GM21717 (cell line): Measurements from ENCODE around the gene PRKAA2.

Experiments used
- ATAC-seq: cut with Tn5 transposase; IDR thresholded peaks from one replicate; pipeline ENCODE4 v1.9.1; 2021; ENCODE audit warnings: mild to moderate bottlenecking, moderate library complexity; ENCODE audit not compliant: unreplicated experiment

Gene PRKAA2

GRCh38 chr1:56712150-56712549 is 67.0 kb downstream of the PRKAA2 start:
- ATAC-seq, result no peak

- ATAC-seq, result no peak
Measured at GRCh38 chr1:56713112-56713511, 68.0 kb downstream of the PRKAA2 start.

- no peak for ATAC-seq
Measured at GRCh38 chr1:56715156-56715555, 70.0 kb downstream of the PRKAA2 start.

GRCh38 chr1:56719171-56719570 is 74.1 kb downstream of the PRKAA2 start:
- ATAC-seq, result no peak

GRCh38 chr1:56726706-56727105 is 81.6 kb downstream of the PRKAA2 start:
- no peak for ATAC-seq

- ATAC-seq, result no peak
Measured at GRCh38 chr1:56728964-56729363, 83.8 kb downstream of the PRKAA2 start.

GRCh38 chr1:56745231-56745630 is 100.1 kb downstream of the PRKAA2 start:
- ATAC-seq, result no peak

GRCh38 chr1:56754708-56755479 is 109.8 kb downstream of the PRKAA2 start:
- ATAC-seq, result no peak

- no peak for ATAC-seq
Measured at GRCh38 chr1:56755911-56756310, 110.8 kb downstream of the PRKAA2 start.

GRCh38 chr1:56758135-56758534 is 113.0 kb downstream of the PRKAA2 start:
- no peak for ATAC-seq

- ATAC-seq, result no peak
Measured at GRCh38 chr1:56758794-56759193, 113.7 kb downstream of the PRKAA2 start.
